ENCODE measurements around the gene SUCO. TPM values are rescaled to one million over a fixed set of nuclear protein-coding genes. Genes with fewer than 3 reads are reported as not detected.

SUCO gene
- total and polyA plus RNA-seq, 2 of the 8 experiments (the other 6 are each of a cell fraction or from before 2014, with no cell fraction given) = 8.3 to 35.8 TPM

GRCh38 chr1:172532700-172533512 lies at the start of gene SUCO (continued):
- no peak for TF ChIP-seq SP1 (IDR thresholded peaks at IDR 0.05; ENCODE audit: low read depth, low read length)
- TF ChIP-seq E2F6 (IDR thresholded peaks at IDR 0.05) = no peak
- TF ChIP-seq NRF1 (IDR thresholded peaks at IDR 0.05; ENCODE audit: low read depth, low read length) = peak; percentile 46; the same call in 1 of the 2 replicates
- TF ChIP-seq RNF2 (IDR thresholded peaks at IDR 0.05; ENCODE audit: borderline replicate concordance, low read depth, low read length, missing control alignments, poor library complexity, severe bottlenecking) = no peak
- no peak for TF ChIP-seq BRCA1 (IDR thresholded peaks at IDR 0.05; ENCODE audit: low read depth, low read length)
- TF ChIP-seq PHF8 (conservative IDR thresholded peaks at IDR 0.05; ENCODE audit: low read depth, low read length) = peak; percentile 99
- peak; percentile 83 for TF ChIP-seq TBP (IDR thresholded peaks at IDR 0.05; ENCODE audit: low read depth, low read length)
- 0 out of 2 replicates have a peak, but pooled peaks have one; percentile 78 for TF ChIP-seq YY1 (IDR thresholded peaks at IDR 0.05; ENCODE audit: low read depth, low read length)
- TF ChIP-seq CREB1 (IDR thresholded peaks at IDR 0.05) = peak; percentile 90
- TF ChIP-seq EP300 (IDR thresholded peaks at IDR 0.05; ENCODE audit: borderline replicate concordance in 1 of 2, low read depth in 2 of 2, low read length in 2 of 2) = peak in 1 of 2 experiments; percentile 16; a peak in 1 of 3 replicates
- no peak for TF ChIP-seq RFX5 (IDR thresholded peaks at IDR 0.05; ENCODE audit: borderline replicate concordance, low read depth, low read length)
- no peak for TF ChIP-seq NANOG (IDR thresholded peaks at IDR 0.05; ENCODE audit: insufficient read depth, low read depth, low read length, poor library complexity, severe bottlenecking)
- TF ChIP-seq MAFK (IDR thresholded peaks at IDR 0.05; ENCODE audit: low read depth, low read length) = no peak; the same call in 1 of the 2 replicates
- peak; percentile 94 to 96 for TF ChIP-seq POLR2A (IDR thresholded peaks at IDR 0.05; ENCODE audit: control extremely low read depth in 1 of 2, low read depth in 2 of 2, low read length in 2 of 2)
- TF ChIP-seq POU5F1 (IDR thresholded peaks at IDR 0.05; ENCODE audit: low read depth, low read length) = no peak
- 0 out of 4 replicates have a peak, but pooled peaks of 1 of the 3 experiments have one; percentile 1 for TF ChIP-seq CTCF (IDR thresholded peaks at IDR 0.05; ENCODE audit: control extremely low read depth in 1 of 3, insufficient read depth in 1 of 3, low read depth in 1 of 3, low read length in 3 of 3)
- TF ChIP-seq HDAC2 (IDR thresholded peaks at IDR 0.05; ENCODE audit: borderline replicate concordance in 1 of 2, low read depth in 2 of 2, low read length in 2 of 2) = no peak
- TF ChIP-seq SUZ12 (IDR thresholded peaks at IDR 0.05; ENCODE audit: low read length) = no peak
- no peak for TF ChIP-seq SRF (IDR thresholded peaks at IDR 0.05; ENCODE audit: low read depth, low read length)
- no peak; the same call in 1 of the 2 replicates for TF ChIP-seq JUND (IDR thresholded peaks at IDR 0.05; ENCODE audit: low read length)
